HG03095 (cell line): Measurements from ENCODE around the gene PTPRZ1.

Experiments used
- ATAC-seq: cut with Tn5 transposase; IDR thresholded peaks from one replicate; pipeline ENCODE4 v1.9.1; 2021; ENCODE audit warnings: moderate library complexity; ENCODE audit not compliant: unreplicated experiment

The PTPRZ1 gene

DNA sequence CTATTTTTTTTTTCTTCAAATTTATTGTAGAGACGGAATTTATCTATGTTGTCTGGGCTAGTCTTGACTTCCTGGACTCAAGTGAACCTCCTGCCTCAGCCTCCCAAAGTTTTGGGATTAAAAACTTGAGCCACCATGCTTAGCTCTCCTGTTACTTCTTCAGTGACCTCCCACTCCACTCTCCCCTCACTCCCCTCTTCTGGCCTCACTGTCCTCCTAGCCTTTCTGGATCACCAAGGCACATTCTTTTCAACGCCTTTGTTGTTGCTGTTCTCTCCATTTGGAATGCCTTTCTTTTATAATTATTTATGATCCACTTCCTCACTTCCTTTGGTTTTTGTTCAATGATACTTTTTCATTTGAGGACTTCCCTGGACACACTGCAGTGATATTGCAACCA, 17.9 kb downstream of the PTPRZ1 start:
- ATAC-seq, result no peak

DNA sequence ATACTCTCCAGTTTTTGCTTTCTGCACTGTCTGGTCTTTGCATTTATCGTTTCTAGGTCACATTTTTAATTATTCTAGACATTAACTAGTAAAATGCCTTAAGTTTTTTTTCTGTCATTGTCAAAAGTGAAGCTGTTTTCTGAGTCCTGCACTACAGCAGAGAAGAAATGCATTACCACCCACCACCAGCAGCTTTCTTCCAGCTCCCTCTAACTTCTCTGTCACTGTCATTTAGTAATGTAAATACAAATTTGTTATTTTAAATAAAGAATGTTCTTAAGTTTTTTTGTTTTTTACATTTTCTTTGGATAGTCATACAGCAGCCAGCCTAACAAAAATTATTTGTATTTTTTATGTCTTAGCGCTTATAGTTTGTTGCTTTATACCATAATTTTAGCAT, 18.8 kb downstream of the PTPRZ1 start:
- no peak for ATAC-seq

DNA sequence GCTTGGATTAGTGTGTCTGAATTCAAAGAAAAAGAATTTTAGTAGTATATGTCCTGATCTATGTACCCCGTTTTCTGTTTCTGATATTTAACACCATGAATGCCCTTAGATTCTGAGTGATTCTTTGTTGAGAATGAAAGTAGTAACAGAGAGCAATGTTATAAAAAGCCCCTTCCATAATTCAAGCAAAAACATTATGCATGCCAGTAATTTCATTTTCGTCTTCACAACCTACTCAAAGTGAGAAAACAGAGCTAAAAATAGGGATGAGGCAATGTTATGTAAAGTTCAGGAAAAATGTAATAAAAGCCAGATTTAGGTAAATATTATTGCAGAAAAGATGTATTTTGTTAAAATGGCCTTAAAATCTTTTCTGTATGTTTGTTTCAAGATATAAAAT, 28.1 kb downstream of the PTPRZ1 start:
- peak; percentile 75 for ATAC-seq

DNA sequence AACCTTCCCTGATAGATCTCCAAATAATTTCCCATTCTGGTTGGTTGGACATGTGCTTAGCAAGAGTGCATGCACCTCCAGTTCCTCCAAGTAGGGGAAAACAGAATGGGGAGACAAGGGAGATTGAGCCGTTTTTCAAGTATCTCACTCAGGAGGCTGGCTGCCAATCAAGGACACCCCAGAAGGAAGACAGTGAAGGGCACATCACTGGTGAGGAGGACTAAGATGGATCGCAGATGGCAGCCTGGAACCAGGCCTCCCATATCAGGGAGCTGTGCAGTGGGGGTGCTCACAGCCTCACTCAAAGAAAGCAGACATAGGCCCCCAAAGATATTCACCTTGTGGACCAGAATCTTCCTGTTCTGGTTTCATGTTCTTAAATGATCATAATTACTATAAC, 31.2 kb downstream of the PTPRZ1 start:
- ATAC-seq, result no peak

DNA sequence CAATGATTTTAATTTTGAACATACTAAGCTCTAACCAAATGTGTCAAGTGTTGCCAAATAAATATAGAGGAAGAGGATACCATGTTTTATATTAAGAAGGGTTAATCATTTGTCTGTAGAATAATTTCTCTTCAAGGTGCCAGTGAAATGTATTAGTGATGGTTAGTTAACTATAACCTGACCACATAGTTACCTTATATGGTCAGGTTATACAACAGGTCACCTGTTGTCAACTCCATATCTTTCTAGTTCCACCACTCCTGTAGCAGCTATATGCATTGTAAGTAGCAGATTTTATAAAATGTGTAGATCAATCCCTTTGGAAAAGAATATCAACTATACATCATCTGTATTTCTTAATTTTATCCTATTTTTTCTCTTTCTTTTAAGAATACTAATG, 35.1 kb downstream of the PTPRZ1 start:
- no peak for ATAC-seq

DNA sequence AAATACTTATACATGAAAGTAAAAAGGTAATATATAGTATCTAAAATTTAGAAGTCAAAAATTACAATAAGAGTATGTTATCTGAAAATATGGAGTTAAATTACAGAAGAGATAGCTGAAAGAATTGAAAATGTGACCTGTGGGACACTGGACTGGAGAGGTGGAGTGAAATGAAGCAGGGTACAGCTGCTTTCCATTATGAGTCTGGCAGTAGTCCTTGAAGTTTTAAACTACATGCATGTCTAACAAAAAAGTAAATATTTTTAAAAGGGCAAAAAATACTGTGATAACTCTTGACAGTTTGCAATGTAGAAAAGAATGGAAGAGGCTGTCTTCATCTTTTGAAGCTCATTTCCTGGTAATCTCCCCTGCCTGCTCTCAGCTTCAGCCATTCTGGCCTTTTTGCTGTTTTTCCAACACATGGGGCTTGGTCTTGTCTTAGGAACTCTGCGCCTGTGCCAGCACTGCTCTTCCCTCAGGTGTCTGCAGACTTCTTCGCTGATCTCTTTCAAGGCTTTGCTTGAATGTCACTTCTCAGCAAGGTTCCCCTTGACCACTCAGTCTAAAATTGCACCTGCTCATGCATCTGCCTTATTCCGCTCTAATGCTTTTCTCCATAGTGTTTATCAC, 36.9 kb downstream of the PTPRZ1 start:
- no peak for ATAC-seq

DNA sequence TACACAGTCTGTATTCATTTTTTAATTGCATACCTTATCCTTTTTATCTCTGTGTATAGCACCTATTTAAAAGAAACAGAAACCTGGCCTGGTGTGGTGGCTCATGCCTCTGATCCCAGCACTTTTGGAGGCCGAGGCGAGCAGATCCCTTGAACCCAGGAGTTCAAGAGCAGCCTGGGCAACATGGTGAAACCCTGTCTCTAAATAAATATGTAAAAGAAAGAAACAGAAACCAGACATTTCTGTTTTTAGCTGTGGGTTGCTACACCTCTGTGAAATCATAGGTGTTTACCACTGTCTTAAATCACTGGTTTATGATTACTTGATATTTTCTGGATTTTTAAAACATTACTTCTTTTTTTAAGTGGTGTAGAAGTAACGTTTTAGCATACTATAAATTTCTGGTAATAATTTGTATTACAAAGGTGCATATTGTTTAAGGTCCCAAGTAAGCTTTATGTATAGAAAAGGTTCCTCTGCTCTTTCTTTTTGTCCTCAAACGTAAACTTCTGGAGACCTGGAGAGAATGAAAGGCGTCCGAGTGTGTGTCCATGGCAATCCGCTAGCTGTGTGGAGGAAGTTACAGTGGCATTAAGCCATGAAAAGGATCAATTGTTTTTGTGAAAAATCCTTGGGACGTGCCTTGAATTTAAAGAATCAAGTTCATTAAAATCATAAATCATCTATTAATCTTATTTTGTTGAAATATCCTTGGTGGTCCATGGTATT, 41.1 kb downstream of the PTPRZ1 start:
- ATAC-seq, result no peak

DNA sequence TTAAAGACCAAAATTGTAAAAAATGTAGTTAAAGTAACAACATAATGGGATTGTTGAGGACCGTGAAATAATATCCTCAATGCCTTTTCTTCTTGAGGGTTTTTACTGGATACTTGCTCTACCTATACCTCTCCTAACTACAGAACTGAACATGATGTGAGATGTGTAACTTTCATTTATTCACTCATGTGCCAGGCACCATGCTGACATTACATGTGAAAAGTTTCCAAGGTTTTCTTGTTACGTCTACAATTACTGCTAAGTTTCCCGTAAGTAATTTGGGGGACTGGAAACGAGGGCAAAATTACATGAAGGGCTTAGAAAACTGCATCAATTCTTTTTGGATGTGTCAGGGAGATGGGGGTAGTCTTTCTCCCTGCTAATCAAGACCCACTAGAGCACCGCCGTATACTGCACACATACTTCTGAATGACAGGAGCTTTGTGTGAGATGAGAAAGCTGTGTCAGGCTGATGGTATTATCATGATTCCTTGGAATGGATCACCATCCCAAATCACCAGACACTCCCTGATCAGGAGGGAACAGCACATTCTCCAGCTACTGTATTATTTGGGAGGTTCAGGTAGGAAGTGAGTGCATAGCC, 41.8 kb downstream of the PTPRZ1 start:
- ATAC-seq, result no peak

DNA sequence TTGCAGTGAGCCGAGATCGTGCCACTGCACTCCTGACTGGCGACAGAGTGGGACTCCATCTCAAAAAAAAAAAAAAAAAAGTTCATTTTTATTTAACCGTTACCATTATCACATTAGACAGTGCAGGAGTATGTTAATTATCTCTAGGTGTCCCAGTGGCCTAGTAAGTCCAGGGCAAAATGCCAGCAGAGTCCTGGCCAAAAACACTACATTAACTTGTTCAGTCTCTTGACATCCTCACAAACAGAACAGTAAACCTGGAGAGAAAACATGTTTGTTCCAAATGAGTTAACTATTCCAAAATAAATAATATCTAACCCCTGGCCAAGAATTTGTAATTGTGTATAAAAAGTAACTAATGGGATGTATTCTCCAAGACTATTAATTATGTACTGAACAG, 43.2 kb downstream of the PTPRZ1 start:
- no peak for ATAC-seq

DNA sequence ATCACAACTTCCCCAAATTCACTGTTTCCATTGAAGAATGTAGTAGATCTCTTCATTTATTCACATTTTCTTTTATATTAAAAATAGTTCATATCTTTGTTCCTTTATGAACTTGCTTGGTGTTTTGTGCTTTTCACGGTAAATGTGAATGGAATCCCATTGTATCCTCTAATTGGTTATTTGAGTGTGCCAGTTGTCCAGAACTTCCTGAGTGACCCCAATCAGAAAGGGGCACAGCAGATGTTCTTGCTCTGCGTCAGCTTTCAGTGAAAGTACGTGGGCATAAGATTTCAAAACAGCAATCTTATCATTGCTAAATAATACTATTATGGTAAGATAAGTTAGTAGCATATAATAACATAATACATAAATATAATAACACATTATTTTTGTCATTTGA, 47.0 kb downstream of the PTPRZ1 start:
- no peak for ATAC-seq

DNA sequence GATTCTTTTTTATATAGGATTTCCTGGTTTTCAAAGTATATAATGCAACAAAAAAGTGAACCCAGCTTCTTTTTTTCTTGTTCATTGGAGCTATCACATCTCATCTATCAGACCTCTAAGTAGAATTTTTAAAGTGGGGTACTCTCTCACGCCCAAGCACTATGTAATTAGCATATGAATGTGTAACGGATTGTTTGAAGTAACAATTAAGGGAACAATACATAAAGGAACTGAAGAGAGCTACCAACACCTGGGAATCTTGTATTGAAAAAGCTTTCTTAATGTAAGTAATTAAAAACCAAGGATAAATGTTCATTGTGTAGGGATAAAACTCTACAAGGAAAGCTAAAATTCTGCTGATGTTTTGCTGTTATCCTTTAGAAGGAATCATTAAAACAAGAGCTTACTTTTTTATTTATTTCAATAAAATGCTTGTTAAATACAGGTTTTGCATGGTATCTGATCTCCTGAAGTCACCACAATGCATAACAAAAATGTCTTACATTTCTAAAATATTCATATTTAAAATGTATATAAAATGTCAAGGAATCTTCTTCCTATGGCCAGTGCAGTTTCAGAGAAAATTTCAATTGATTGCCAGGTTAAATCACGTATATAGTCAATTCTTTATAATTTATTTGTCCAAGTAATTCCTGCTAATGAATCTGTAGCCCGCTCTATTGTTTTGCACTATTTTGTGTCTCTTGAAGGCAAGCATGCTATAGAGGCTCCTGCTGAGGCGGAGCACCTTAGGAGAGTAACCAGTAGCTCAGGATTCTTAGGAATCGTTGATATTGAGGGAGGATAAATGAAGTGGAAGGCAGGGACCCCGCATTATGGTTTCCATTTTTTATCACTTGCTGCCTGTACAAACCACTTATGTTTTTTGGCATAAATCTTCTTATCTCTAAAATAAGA, 51.6 kb downstream of the PTPRZ1 start:
- no peak for ATAC-seq

DNA sequence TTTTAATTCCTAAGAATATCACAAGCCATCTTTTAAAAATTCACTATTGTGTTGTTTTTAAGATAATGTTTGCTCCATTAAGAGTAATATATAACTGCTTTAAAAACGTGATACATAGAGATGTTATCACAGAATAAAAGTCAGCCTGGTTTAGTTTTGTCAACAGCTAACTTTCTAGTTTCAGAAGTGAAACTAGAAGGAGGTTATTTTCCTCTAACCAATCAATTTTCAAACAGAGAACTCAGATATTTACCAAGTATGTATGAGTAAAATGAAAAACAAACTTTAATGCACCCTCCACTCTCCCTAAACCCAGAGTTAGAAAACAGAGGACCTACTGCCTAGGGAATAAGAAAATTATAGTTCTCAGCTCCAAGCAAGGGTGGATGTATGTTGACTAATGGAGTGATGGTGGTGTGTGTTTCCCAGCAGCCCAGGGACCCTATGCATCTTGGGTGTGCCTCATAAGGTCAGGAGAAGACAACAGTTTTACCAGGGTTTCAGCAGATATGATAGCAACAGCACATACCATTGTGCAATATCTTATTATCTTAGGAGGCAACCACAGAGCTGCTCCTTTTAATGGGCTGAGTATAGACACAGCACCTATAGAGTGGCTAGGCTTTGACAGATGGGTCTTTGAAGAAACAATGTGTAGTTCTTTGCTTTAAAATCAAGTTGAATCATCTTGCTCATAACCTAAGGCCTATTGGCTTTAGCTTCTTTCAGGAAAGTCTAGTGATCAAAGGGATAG, 58.4 kb downstream of the PTPRZ1 start:
- ATAC-seq, result no peak

DNA sequence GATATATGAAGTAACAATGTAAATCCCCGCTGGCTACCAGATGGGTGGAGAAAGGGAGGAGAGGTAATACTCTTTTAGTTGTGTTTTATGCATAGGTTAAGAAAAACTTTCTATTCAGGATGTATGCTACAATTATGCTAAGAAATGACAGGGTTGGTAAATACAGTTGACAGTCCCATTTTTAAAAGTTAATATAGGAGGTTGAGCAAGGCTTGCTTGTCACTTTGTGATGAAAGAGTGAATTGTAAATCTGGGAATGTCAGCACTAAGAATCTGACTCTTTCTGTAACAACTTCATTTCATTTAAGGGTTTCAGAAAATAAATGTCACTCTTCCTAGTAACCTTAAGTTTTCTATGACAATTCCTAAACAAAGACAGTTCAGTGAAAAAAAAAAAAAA, 59.8 kb downstream of the PTPRZ1 start:
- no peak for ATAC-seq

DNA sequence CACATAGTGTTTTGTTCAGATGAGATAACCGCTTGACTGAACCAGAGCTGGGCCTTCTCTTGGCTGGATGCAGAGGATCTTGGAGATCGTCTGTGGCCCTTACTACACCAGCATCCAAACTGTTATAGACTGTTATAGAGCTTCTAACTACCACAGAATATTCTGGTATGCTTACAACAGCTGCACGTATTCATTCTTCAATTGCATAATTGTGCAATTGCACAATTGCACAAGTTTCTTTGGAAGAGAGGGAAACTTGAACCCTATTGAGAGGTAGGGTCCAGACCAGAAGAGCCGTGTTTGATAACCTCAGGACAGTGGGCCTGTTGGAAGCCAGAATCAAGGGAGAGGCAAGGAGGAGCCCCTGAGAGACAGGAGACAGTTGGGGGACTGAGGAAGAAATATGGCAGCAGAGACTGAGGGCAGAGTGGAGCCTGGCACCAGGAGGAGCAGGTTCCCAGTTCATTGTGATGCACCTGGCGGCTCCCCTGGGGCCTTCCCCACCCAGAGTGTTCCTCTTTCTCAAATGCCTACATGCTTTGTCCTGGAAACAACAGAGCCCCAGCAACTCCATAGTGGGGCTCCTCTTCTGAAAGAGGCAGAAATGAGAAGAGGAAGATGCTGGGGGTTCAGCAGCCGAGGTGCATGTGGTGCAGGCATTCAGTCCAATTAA, 64.1 kb downstream of the PTPRZ1 start:
- no peak for ATAC-seq

DNA sequence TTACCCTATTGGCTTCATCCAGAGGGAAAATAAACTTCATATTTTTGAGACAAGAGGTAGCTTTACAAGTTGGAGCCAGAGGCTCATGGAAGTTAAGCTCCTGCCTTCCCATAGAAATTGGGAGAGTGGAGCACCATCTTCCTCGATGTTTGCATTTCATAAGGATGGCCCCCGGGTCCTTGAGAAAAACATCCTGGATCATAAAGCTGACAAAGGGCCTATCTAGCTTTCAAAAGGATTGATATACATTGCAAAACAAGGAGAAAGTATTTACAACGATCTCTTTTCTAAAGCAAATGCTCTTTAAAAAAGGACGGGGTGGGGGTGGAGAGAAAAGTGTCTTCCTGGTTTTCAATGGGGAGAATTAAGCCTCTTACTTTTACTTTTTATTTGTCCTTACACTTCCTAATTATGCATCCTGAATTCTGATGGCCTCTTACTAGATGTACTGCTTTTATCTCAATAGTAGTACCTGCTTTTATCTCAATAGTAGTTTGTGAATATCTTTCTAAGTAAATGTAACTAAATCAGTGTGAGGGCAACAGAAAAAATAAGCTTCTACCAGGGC, 65.6 kb downstream of the PTPRZ1 start:
- ATAC-seq, result no peak

DNA sequence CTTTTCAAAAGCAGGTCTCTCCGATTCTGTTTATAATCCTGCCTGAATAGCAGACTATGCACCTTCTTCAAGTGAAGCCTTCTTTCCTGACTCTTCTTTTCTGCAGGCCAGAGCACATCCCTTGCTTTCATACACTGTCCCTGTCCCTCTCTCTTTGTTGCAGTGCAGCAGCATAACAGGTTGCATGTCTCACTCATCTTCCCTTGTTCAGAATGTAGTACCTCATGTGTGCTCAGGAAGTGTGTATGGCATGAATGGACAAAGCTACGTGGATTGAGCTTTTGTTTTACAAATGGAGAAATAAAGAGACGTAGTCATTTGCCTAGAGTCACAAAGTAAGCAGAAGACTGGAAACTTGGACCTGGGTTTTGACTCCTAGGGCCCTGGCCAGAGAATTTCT, 68.0 kb downstream of the PTPRZ1 start:
- no peak for ATAC-seq

DNA sequence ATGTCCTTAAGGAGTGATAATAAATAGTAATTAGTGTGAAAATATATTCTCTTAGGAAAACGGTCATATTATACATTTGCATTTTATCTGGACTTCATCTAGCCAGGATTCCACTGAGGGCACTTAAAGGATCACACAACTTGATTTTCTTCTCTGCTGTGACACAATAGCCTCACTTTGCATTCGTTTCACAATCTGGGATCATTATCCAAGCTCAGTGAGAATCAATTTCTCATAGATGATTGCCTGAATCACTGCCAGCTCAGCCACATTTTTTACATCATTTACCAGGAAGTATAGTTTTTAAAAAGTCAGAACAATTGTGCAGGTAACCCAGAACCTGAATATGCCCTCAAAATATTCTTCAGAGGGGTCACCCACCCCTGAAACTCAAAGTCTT, 68.9 kb downstream of the PTPRZ1 start:
- no peak for ATAC-seq

DNA sequence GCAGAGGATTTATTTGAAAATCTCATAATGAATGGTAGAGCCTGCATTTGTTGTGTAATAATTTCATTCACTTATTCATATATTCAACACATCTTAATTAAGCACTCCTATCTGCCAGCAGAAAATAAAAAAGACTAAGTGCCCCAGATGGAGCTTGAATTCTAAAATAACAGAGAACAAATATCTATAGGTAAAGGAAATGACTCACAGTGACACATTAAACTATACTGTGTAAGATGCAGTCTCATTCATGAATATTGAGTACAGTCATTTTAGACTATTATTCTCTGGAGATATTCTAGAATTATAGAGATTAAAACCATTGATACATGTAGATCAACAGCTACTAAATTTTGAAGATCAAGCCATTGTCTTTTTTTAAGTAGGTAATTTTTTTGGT, 72.1 kb downstream of the PTPRZ1 start:
- ATAC-seq, result no peak

DNA sequence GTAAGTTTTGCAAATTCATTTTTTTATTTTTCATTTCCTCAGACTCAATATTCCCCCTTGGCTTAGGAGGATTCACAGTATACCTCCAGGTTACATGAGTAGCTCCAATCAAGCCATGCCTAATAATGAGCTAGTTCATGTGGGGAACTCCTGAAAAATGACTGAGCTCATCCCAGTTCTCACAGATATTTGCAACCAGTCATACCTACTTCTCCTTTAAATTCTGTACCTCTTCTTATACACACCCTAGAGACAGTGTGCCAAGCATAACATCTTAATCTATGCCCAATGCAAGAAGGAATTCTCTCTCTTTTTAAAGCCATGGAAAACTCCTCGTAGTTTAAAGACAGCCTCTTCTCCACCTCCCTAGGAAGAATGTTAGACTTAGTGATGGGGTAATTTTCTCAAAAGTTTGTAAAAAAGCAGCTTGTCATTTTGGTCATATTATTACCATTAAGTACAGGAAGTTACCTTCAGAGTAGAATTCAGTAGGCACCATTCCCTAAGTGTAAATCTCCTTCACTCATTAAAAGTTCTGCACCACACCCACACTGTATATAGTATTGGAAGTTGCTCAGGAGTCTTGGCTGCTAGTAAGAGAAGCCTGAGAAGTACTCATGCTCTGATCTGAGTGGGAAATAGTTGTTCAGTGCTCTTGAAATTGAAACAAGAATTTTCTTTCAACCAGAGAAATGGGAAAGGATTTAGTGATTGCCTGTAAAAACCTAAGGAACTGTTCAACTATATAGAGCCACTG, 72.7 kb downstream of the PTPRZ1 start:
- no peak for ATAC-seq
